ENCODE results near the gene IGF2R.
"Not testable (repeated sequence)": the region's sequence is repeated elsewhere in the genome, so short reads cannot be mapped to it uniquely, and the experiment has no call there.

Gene IGF2R

GRCh38 chr6:159955945-159956361, 12.9 kb upstream of the IGF2R start:
- DNase-seq, result no peak

GRCh38 chr6:159957071-159957673, 11.7 kb upstream of the IGF2R start:
- no peak for DNase-seq

- DNase-seq, result no peak
These were observed 9.5 kb upstream of the IGF2R start for GRCh38 chr6:159959165-159959975.

GRCh38 chr6:159959976-159960384, 8.9 kb upstream of the IGF2R start:
- no peak for DNase-seq

GRCh38 chr6:159960485-159960884, 8.4 kb upstream of the IGF2R start:
- DNase-seq, result no peak

GRCh38 chr6:159961528-159961927, 7.4 kb upstream of the IGF2R start:
- no peak for DNase-seq

- DNase-seq, result no peak
These were observed 5.8 kb upstream of the IGF2R start for GRCh38 chr6:159963111-159963510.

GRCh38 chr6:159964046-159964445, 4.8 kb upstream of the IGF2R start:
- DNase-seq, result no peak

GRCh38 chr6:159966339-159966738, 2.5 kb upstream of the IGF2R start:
- no peak for DNase-seq

- no peak for DNase-seq
These were observed 1.9 kb upstream of the IGF2R start for GRCh38 chr6:159966981-159967380.

- not testable (repeated sequence) for DNase-seq
These were observed 1.3 kb upstream of the IGF2R start for GRCh38 chr6:159967621-159968020.

- DNase-seq, result no peak
These were observed 476 bp downstream of the IGF2R start for GRCh38 chr6:159969204-159969912.

GRCh38 chr6:159969921-159970320, 1.0 kb downstream of the IGF2R start:
- peak; percentile 45 for DNase-seq

- DNase-seq, result no peak
These were observed 1.8 kb downstream of the IGF2R start for GRCh38 chr6:159970659-159971063.

GRCh38 chr6:159971341-159972178, 2.7 kb downstream of the IGF2R start:
- no peak for DNase-seq

- no peak for DNase-seq
These were observed 3.8 kb downstream of the IGF2R start for GRCh38 chr6:159972506-159973268.

- DNase-seq, result no peak
These were observed 4.5 kb downstream of the IGF2R start for GRCh38 chr6:159973406-159973805.

- no peak for DNase-seq
These were observed 5.1 kb downstream of the IGF2R start for GRCh38 chr6:159973951-159974350.

GRCh38 chr6:159974932-159975331, 6.0 kb downstream of the IGF2R start:
- DNase-seq, result no peak

GRCh38 chr6:159976686-159977254, 7.9 kb downstream of the IGF2R start:
- DNase-seq, result no peak

GRCh38 chr6:159977255-159977903, 8.5 kb downstream of the IGF2R start:
- DNase-seq, result no peak
